A673 (cell line): ENCODE results near the gene TSPAN10.

ENCODE experiments used
- EZH2 ChIP-seq: fragments of 200-600 bp; sonication (generic); IDR thresholded peaks from 2 replicates; pipeline ENCODE4 v1.6.1; 2017; ENCODE audit warnings: borderline replicate concordance, low read depth, mild to moderate bottlenecking, mixed read lengths, antibody characterized with exemption, low read length; ENCODE audit not compliant: poor library complexity, severe bottlenecking
- TF ChIP-seq, protein P1 (sequence below): fragments of 300-800, 200-600 bp; sonication (generic); conservative IDR thresholded peaks from 2 replicates; pipeline ENCODE4 v1.5.1; 2017; ENCODE audit warnings: low read depth, mild to moderate bottlenecking, antibody characterized with exemption, low read length, moderate library complexity, mixed read lengths

DNA sequence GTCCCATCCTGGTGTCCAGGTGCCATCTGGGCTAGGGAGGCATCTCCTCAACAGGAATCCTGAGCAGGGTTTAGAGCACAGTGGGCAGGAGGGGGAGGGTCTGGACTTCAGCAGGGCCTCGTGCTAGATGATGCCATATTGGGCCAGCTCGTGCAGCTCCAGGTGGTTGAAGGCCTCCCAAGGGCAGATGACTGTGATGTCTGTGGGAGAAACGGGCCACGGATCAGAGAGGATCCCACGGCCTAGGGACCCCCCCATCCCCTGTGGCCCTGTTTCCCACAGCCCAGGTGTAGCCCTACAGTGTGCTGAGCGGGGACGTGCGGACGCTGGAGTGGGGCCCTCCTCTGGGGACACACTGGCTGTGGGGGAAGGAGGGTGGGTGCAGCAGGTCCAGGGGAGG, 14.0 kb downstream of the TSPAN10 start:
- TF ChIP-seq, protein P1, sequence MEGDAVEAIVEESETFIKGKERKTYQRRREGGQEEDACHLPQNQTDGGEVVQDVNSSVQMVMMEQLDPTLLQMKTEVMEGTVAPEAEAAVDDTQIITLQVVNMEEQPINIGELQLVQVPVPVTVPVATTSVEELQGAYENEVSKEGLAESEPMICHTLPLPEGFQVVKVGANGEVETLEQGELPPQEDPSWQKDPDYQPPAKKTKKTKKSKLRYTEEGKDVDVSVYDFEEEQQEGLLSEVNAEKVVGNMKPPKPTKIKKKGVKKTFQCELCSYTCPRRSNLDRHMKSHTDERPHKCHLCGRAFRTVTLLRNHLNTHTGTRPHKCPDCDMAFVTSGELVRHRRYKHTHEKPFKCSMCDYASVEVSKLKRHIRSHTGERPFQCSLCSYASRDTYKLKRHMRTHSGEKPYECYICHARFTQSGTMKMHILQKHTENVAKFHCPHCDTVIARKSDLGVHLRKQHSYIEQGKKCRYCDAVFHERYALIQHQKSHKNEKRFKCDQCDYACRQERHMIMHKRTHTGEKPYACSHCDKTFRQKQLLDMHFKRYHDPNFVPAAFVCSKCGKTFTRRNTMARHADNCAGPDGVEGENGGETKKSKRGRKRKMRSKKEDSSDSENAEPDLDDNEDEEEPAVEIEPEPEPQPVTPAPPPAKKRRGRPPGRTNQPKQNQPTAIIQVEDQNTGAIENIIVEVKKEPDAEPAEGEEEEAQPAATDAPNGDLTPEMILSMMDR, result no peak
- TF ChIP-seq EZH2, result no peak
